NB4 (cell line): ENCODE data around the gene SPC24.

Experiments used
- MYC ChIP-seq: IDR thresholded peaks from 2 replicates; pipeline ENCODE4 v1.6.1; 2011; ENCODE audit warnings: low read depth, low read length
- POLR2A ChIP-seq: IDR thresholded peaks from 2 replicates; pipeline ENCODE4 v1.6.1; 2011; ENCODE audit warnings: mild to moderate bottlenecking; ENCODE audit not compliant: insufficient read length; ENCODE audit errors: extremely low read depth
- TF ChIP-seq, protein P1 (sequence below): IDR thresholded peaks from one replicate; pipeline ENCODE4 v1.5.1; 2012; ENCODE audit warnings: low read depth, low read length

GRCh38 chr19:11154683-11155047, 917 bp downstream of the SPC24 start:
- TF ChIP-seq, protein P1, sequence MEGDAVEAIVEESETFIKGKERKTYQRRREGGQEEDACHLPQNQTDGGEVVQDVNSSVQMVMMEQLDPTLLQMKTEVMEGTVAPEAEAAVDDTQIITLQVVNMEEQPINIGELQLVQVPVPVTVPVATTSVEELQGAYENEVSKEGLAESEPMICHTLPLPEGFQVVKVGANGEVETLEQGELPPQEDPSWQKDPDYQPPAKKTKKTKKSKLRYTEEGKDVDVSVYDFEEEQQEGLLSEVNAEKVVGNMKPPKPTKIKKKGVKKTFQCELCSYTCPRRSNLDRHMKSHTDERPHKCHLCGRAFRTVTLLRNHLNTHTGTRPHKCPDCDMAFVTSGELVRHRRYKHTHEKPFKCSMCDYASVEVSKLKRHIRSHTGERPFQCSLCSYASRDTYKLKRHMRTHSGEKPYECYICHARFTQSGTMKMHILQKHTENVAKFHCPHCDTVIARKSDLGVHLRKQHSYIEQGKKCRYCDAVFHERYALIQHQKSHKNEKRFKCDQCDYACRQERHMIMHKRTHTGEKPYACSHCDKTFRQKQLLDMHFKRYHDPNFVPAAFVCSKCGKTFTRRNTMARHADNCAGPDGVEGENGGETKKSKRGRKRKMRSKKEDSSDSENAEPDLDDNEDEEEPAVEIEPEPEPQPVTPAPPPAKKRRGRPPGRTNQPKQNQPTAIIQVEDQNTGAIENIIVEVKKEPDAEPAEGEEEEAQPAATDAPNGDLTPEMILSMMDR, result no peak
- no peak for TF ChIP-seq POLR2A
- TF ChIP-seq MYC, result no peak
